ENCODE measurements around the gene JADE3. TPM values are rescaled to one million over a fixed set of nuclear protein-coding genes. Genes with fewer than 3 reads are reported as not detected.

Gene JADE3
- total and polyA plus RNA-seq, 2 experiments from 2014 or later: 6.4 to 18.6 TPM

DNA sequence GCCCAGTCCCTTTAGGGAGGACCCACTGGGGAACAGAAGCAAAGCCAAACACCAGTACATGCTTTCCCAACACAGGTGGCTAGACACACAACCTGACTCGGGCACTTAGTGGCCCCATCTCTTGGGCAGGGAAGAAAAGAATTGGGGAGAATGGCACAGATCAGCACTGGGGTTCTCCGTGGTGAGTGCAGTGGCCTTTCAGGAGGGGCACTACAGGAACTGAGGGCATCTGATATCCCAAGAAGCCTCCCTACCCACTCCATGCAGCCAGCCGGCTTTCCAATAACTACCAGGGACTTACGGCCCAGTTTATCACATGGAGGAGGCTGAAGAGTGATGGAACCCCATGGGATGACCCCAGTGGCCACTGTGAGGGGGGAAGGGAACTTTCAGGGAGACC, 189.0 kb downstream of the JADE3 start:
- H3K36me3 ChIP-seq (replicated peaks; ENCODE audit: insufficient read depth, low read depth): no peaks in the 10 kb centered on the region
- no peaks in the 10 kb centered on the region for H3K27me3 ChIP-seq
- no peaks in the 10 kb centered on the region for H3K9me3 ChIP-seq (ENCODE audit: low read depth)
- H2AFZ ChIP-seq: no peak overlapping the region
- H3K9me2 ChIP-seq (replicated peaks; ENCODE audit: insufficient read depth): no peaks in the 10 kb centered on the region
- no peak overlapping the region for H3K4me3 ChIP-seq
- WGBS (ENCODE audit: low lambda C conversion rate, missing lambda C conversion rate): 83% methylated on average over 4 of the region's 4 CpGs
- no peak overlapping the region for H3K27ac ChIP-seq
- DNase-seq (ENCODE audit: low spot score): no peak
- TF ChIP-seq EZH2phosphoT487 (IDR thresholded peaks at IDR 0.05; ENCODE audit: low read depth, severe bottlenecking, unreplicated experiment) (no peak), EZH2 (IDR thresholded peaks at IDR 0.05; ENCODE audit: borderline replicate concordance) (no peak)
- TF ChIP-seq, protein P1, sequence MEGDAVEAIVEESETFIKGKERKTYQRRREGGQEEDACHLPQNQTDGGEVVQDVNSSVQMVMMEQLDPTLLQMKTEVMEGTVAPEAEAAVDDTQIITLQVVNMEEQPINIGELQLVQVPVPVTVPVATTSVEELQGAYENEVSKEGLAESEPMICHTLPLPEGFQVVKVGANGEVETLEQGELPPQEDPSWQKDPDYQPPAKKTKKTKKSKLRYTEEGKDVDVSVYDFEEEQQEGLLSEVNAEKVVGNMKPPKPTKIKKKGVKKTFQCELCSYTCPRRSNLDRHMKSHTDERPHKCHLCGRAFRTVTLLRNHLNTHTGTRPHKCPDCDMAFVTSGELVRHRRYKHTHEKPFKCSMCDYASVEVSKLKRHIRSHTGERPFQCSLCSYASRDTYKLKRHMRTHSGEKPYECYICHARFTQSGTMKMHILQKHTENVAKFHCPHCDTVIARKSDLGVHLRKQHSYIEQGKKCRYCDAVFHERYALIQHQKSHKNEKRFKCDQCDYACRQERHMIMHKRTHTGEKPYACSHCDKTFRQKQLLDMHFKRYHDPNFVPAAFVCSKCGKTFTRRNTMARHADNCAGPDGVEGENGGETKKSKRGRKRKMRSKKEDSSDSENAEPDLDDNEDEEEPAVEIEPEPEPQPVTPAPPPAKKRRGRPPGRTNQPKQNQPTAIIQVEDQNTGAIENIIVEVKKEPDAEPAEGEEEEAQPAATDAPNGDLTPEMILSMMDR (IDR thresholded peaks at IDR 0.05; ENCODE audit: poor library complexity): no peak
- H3K4me2 ChIP-seq: no peak overlapping the region
- no peaks in the 10 kb centered on the region for H3K79me2 ChIP-seq
- no peaks in the 10 kb centered on the region for H4K20me1 ChIP-seq (ENCODE audit: insufficient read depth, poor library complexity, severe bottlenecking)
- H3K4me1 ChIP-seq (ENCODE audit: insufficient read depth): no peaks in the 10 kb centered on the region

Small RNA genes lying within 50 kb of the gene (small RNA-seq; reads per million reads assigned to genes)
- gene RNU6-1189P: not detected

Other genes starting within 250 kb of the JADE3 start
- gene SLC9A7, start 153.3 kb upstream of the JADE3 start, total RNA-seq: 7.7 and 8.1 TPM in 2 replicates
- 2.0 and 3.6 TPM in 2 replicates for gene SLC9A7, start 153.3 kb upstream of the JADE3 start, polyA plus RNA-seq
- gene RP2, start 75.4 kb upstream of the JADE3 start, total RNA-seq: 23.2 and 24.4 TPM in 2 replicates
- gene RP2, start 75.4 kb upstream of the JADE3 start, polyA plus RNA-seq: 9.3 and 9.5 TPM in 2 replicates
- gene RGN, start 166.0 kb downstream of the JADE3 start, total RNA-seq: 105 and 108 TPM in 2 replicates
- gene RGN, start 166.0 kb downstream of the JADE3 start, polyA plus RNA-seq: 82.7 and 111 TPM in 2 replicates
- 64.3 and 65.4 TPM in 2 replicates for gene NDUFB11, start 232.3 kb downstream of the JADE3 start, total RNA-seq
- gene NDUFB11, start 232.3 kb downstream of the JADE3 start, polyA plus RNA-seq: 146 and 168 TPM in 2 replicates
- 21.7 and 26.4 TPM in 2 replicates for gene RBM10, start 232.8 kb downstream of the JADE3 start, total RNA-seq
- gene RBM10, start 232.8 kb downstream of the JADE3 start, polyA plus RNA-seq: 29.2 and 35.9 TPM in 2 replicates